Kidney epithelial cell (primary cell): Measurements from ENCODE around the gene RPTOR. TPM values are rescaled to one million over a fixed set of nuclear protein-coding genes. Genes with fewer than 3 reads are reported as not detected.
A peak's percentile ranks its signal among the peaks of the same experiment; 100 is the strongest.

ENCODE experiments used
- DNase-seq: peaks from one replicate; pipeline ENCODE4 v3.0.0-alpha.2; 2010; ENCODE audit warnings: low read depth
- H3K27me3 ChIP-seq: 2 replicates; pipeline ENCODE4 v1.6.0; 2011; ENCODE audit warnings: low read length; ENCODE audit not compliant: control insufficient read depth, insufficient read depth
- H3K36me3 ChIP-seq: 2 replicates; pipeline ENCODE4 v1.5.1; 2011; ENCODE audit warnings: low read length; ENCODE audit not compliant: control insufficient read depth, insufficient read depth
- H3K4me3 ChIP-seq: 2 replicates; pipeline ENCODE4 v1.5.1; 2011; ENCODE audit warnings: low read depth, mild to moderate bottlenecking, control low read depth, low read length
- CTCF ChIP-seq: IDR thresholded peaks from 2 replicates; pipeline ENCODE4 v1.5.1; 2011; ENCODE audit warnings: mild to moderate bottlenecking, moderate library complexity, low read length, control low read depth, inconsistent platforms; ENCODE audit not compliant: insufficient read depth, poor library complexity, severe bottlenecking
- total RNA-seq: library from RNA; depleted of rRNA; stranded (reverse); fragments of >200 nt; gene quantifications from 2 replicates; pipeline ENCODE4 v1.2.3, GENCODE V29; 2015

The RPTOR gene
- total RNA-seq, 1 donor from 2014 or later = 22.7 TPM

- no peak for TF ChIP-seq CTCF
- Histone ChIP-seq H3K27me3 (peaks cover 26% of the 10 kb centered on the region), H3K36me3 (no peaks in the 10 kb centered on the region), H3K4me3 (no peak overlapping the region)
- DNase-seq = no peak
Observed at GRCh38 chr17:80981929-80982425, 437.3 kb downstream of the RPTOR start.

- Histone ChIP-seq H3K27me3 (peaks cover 27% of the 10 kb centered on the region), H3K36me3 (no peaks in the 10 kb centered on the region), H3K4me3 (no peak overlapping the region)
- no peak for TF ChIP-seq CTCF
- no peak for DNase-seq
Observed at GRCh38 chr17:80982426-80982974, 437.9 kb downstream of the RPTOR start.

- TF ChIP-seq CTCF = no peak
Observed at GRCh38 chr17:80983545-80983944, 438.9 kb downstream of the RPTOR start.

GRCh38 chr17:80984749-80985148 lies 440.1 kb downstream of the RPTOR start:
- peak; percentile 11 for TF ChIP-seq CTCF
- peaks cover 30% of the 10 kb centered on the region for H3K27me3 ChIP-seq
- no peaks in the 10 kb centered on the region for H3K36me3 ChIP-seq
- DNase-seq = no peak
- no peak overlapping the region for H3K4me3 ChIP-seq

More at GRCh38 chr17:80983545-80983944, 438.9 kb downstream of the RPTOR start:
- Histone ChIP-seq H3K27me3 (peaks cover 30% of the 10 kb centered on the region), H3K4me3 (no peak overlapping the region), H3K36me3 (no peaks in the 10 kb centered on the region)
- no peak for DNase-seq

GRCh38 chr17:80986046-80986445 lies 441.4 kb downstream of the RPTOR start:
- Histone ChIP-seq H3K27me3 (peaks cover 25% of the 10 kb centered on the region), H3K4me3 (no peak overlapping the region), H3K36me3 (no peaks in the 10 kb centered on the region)
- no peak for TF ChIP-seq CTCF
- DNase-seq = no peak
